Fibroblast of pulmonary artery (primary cell): ENCODE results near the gene RNF227.
A peak's percentile ranks its signal among the peaks of the same experiment; 100 is the strongest.
"Not testable (repeated sequence)": the region's sequence is repeated elsewhere in the genome, so short reads cannot be mapped to it uniquely, and the experiment has no call there.

Source experiments
- DNase-seq: peaks from one replicate; pipeline ENCODE4 v3.0.0-alpha.2; 2010; ENCODE audit warnings: low read depth
- H3K4me3 ChIP-seq: replicated peaks from 2 replicates; pipeline ENCODE4 v1.5.1; 2011; ENCODE audit warnings: low read depth, mild to moderate bottlenecking, control low read depth, low read length, moderate library complexity
- TF ChIP-seq, protein P1 (sequence below): IDR thresholded peaks from 2 replicates; pipeline ENCODE4 v1.5.1; 2011; ENCODE audit warnings: mild to moderate bottlenecking, control low read depth, low read length, inconsistent platforms; ENCODE audit errors: missing control alignments

The RNF227 gene

DNA sequence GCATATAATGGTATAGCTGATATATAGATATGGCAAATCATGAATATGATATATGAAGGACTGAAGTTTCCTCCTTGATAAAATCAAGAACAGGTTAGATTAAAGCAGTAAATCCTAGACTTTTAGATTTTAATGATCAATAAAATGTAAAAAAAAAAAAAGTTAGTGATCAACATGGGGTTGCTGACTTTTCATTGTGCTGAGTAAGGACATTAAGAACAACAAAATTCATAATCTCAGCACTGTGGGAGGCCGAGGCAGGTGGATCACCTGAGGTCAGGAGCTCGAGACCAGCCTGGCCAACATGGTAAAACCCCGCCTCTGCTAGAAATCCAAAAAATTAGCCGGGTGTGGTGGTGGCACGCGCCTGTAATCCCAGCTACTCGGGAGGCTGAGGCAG is 37.9 kb downstream of the RNF227 start:
- TF ChIP-seq, protein P1, sequence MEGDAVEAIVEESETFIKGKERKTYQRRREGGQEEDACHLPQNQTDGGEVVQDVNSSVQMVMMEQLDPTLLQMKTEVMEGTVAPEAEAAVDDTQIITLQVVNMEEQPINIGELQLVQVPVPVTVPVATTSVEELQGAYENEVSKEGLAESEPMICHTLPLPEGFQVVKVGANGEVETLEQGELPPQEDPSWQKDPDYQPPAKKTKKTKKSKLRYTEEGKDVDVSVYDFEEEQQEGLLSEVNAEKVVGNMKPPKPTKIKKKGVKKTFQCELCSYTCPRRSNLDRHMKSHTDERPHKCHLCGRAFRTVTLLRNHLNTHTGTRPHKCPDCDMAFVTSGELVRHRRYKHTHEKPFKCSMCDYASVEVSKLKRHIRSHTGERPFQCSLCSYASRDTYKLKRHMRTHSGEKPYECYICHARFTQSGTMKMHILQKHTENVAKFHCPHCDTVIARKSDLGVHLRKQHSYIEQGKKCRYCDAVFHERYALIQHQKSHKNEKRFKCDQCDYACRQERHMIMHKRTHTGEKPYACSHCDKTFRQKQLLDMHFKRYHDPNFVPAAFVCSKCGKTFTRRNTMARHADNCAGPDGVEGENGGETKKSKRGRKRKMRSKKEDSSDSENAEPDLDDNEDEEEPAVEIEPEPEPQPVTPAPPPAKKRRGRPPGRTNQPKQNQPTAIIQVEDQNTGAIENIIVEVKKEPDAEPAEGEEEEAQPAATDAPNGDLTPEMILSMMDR = no peak
- H3K4me3 ChIP-seq = no peak overlapping the region
- no peak for DNase-seq

GRCh38 chr17:7875804-7876370 is 40.2 kb downstream of the RNF227 start:
- H3K4me3 ChIP-seq = no peak overlapping the region
- no peak for DNase-seq
- TF ChIP-seq, protein P1 = no peak

DNA sequence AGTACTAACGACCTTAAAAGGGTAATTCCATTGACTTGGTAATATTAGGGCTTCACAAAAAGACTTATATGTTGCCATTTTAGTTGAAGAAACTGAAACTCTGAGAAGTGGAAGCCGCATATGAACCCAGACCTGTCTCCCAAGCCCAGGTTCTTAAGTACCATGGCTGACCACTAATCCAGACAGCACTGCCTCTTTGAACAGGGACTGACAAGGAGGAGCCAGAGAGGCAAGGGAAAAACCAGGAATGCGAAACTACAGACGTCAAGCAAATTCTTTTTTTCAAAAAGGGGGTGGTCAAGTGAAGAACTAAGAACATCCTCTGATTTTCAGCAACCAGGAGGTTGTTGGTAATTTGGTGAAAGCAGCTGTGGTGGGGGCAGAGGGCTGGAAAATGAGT is 43.0 kb downstream of the RNF227 start:
- no peak overlapping the region for H3K4me3 ChIP-seq
- DNase-seq = peak; percentile 23
- TF ChIP-seq, protein P1 = no peak

GRCh38 chr17:7867881-7868329 is 48.2 kb downstream of the RNF227 start:
- no peak for DNase-seq
- TF ChIP-seq, protein P1 = no peak
- no peak overlapping the region for H3K4me3 ChIP-seq

DNA sequence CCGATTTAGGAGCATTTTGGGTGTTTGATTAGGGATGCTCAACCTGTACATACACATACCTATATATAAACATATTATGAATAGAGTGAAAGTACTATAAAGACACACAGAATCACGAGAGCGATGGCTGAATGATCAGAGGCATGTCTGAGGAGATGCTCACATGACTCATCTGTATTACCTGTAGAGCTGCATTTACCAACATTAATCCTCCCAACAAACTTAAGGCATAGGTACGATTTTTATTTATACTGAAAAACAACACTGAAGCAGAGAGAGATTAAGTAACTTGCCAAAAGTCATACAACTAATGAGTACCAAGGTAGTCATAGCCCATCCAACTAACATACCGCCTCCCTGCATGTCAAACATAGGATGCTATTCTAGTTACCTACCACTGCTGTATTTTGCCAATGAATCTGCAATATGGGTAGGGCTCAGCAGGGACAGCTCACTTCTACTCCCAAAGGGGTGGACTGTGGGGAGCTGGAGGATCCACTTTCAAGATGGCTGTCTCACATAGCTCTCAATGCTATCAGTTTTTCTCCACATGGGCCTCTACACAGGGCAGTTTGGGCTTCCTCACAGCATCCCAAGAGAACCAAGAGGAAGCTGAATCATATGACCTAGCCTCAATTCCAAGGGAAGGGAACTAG is 51.0 kb downstream of the RNF227 start:
- TF ChIP-seq, protein P1 = no peak
- DNase-seq = no peak
- no peak overlapping the region for H3K4me3 ChIP-seq

DNA sequence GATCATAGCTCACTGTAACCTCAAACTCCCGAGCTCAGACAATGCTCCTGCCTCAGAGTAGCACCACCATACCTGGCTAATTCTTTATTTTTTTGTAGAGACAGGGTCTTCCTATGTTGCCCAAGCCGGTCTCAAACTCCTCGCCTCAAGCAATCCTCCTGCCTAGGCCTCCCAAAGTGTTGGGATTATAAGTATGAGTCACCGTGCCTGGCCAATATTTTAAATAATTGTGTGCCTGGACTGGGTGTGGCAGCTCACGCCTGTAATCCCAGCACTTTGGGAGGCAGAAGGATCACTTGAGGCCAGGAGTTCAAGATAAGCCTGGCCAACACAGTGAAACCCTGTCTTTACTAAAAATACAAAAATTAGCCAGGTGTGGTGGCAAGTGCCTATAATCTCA is 51.7 kb downstream of the RNF227 start:
- H3K4me3 ChIP-seq, DNase-seq: not testable (repeated sequence)
